ENCODE data around the gene C1orf35.

Gene C1orf35

DNA sequence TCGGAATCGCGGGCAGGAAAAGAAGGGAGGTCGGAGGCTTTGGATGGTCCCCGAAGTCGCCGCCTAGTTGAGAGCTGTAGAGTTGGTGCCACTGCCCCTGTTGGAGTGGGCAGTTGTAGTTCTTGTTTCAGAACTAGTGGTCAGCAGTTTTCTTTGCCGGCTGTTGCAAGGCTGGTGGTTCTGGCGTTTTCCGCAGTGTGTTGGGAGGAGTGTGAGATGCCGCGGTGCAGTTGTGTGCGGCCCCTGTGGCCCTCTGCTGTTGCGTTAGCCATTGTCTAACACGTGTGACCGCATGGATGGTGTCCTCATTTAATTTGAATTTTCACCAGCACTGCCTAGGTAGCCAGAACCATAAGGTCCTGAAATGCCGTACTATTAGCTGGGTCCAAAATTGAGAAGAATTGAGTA, 19.2 kb downstream of the C1orf35 start:
- H3K9ac ChIP-seq (ENCODE audit: insufficient read length) = peak overlapping the region; percentile 99
- H3K27ac ChIP-seq = no peak overlapping the region
- TF ChIP-seq EZH2 (IDR thresholded peaks at IDR 0.05) (no peak), FOXP2 (optimal IDR thresholded peaks at IDR 0.05; ENCODE audit: control extremely low read depth, extremely low read length, insufficient read depth) (no peak), POLR2AphosphoS5 (IDR thresholded peaks at IDR 0.05; ENCODE audit: borderline replicate concordance, low read depth, low read length) (no peak)
- DNase-seq (ENCODE audit: low read depth, low spot score) = no peak
- peak overlapping the region; percentile 93 for H3K4me3 ChIP-seq
- peaks cover 40% of the 10 kb centered on the region for H3K36me3 ChIP-seq (ENCODE audit: insufficient read depth, low read length)
- no peaks in the 10 kb centered on the region for H3K9me3 ChIP-seq (ENCODE audit: low read depth, low read length)

DNA sequence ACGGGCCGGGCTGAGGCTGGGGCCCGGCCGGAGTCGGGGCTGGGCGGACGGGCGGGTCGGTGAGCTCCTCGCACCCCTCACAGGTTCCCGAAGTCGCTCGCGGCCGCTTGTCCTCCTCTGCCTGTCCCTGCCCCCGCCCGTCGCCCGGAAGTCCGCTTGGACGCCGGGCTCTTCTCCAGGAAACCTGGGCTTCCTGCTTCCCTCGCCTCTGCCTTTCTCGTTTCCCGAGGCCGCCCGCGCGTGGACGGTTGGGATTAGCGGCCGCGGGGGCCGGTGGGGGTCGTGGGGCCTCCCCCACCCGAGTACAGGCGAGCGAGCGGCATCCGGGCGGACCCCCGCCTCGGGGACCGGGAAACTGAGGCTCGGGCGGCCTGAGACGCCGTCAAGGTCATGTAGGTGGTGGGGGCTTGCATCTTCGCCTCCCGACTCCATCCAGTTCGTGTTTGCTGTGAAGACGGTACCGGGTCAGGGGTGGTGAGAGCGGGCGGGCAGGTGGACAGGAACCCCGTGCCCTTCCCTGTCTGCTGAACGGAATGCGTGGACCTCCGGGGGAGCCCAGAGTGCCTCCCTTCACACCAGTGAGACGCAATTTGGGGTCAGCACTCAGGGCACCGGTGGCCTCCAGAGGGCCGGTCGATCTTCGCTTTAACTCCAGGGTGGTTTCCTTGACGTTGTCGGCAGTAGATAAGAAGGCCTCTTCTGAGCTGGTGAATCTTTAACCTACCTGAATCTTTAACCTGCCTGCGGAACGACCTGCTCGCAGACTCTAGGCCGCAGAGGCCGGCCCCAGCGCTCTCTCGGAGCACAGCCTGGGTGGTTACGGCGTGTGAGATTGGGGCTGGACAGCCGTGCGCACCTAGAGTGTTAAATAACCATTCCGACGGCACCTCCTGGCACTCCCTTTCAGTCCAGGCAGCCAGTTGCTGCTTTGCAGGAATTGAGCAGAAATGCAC, 19.9 kb downstream of the C1orf35 start:
- TF ChIP-seq POLR2AphosphoS5 (IDR thresholded peaks at IDR 0.05; ENCODE audit: borderline replicate concordance, low read depth, low read length) (0 out of 2 replicates have a peak, but pooled peaks have one; percentile 40), FOXP2 (optimal IDR thresholded peaks at IDR 0.05; ENCODE audit: control extremely low read depth, extremely low read length, insufficient read depth) (no peak)
- Histone ChIP-seq H3K9me3 (ENCODE audit: low read depth, low read length) (no peaks in the 10 kb centered on the region), H3K4me3 (peak overlapping the region; percentile 93), H3K36me3 (ENCODE audit: insufficient read depth, low read length) (peaks cover 33% of the 10 kb centered on the region), H3K9ac (ENCODE audit: insufficient read length) (peak overlapping the region; percentile 99), H3K27ac (peak overlapping the region; percentile 84)
- DNase-seq (ENCODE audit: low read depth, low spot score) = no peak

DNA sequence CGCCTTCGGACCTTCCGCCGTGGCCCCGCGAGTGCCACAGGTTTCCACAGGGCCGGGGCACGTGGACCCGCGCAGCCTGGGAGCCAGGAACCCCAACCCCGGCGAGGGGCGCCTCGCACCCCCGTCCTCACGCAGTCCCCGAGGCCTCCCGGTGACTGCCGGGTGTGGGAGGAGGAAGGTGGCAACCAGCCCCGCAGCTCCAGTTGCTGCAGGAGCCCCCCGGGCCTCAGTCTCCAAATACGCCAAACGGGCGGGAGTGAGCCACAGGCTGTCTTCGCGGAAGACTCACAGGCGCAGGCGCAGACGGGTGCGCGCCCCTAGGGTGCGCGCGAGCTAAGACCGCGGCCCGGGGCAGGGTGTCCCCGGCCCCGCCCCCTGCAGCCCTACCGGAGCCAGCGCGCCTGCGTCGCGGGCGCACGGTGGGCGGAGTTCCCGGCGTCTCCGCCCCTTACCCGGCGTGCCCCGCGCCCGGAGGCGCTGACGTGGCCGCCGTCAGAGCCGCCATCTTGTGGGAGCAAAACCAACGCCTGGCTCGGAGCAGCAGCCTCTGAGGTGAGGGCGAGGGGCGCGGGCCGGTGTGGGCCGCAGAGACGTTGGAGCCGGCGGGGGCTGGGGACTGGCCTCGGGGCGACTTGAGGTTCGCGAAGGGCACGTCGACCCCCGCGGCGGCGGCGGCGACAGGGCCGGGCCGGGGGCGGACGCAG, 20.8 kb downstream of the C1orf35 start, which contains the start of gene ARF1:
ARF1 (plus strand) TSS at position 495 of the 704 bp plus-strand sequence. CDS start 14,407 bp downstream, outside the sequence.
- peak within 1 kb of the TSS; percentile 84 for H3K27ac ChIP-seq
- DNase-seq (ENCODE audit: low read depth, low spot score) = peak; percentile 16
- peak within 1 kb of the TSS; percentile 99 for H3K9ac ChIP-seq (ENCODE audit: insufficient read length)
- H3K4me3 ChIP-seq = peak within 1 kb of the TSS; percentile 93
- TF ChIP-seq POLR2AphosphoS5 (IDR thresholded peaks at IDR 0.05; ENCODE audit: borderline replicate concordance, low read depth, low read length) (peak; percentile 87), EZH2 (IDR thresholded peaks at IDR 0.05) (no peak)
- H3K9me3 ChIP-seq (ENCODE audit: low read depth, low read length) = no peaks in the 10 kb centered on the region
- peaks cover 25% of the 10 kb centered on the region for H3K36me3 ChIP-seq (ENCODE audit: insufficient read depth, low read length)

DNA sequence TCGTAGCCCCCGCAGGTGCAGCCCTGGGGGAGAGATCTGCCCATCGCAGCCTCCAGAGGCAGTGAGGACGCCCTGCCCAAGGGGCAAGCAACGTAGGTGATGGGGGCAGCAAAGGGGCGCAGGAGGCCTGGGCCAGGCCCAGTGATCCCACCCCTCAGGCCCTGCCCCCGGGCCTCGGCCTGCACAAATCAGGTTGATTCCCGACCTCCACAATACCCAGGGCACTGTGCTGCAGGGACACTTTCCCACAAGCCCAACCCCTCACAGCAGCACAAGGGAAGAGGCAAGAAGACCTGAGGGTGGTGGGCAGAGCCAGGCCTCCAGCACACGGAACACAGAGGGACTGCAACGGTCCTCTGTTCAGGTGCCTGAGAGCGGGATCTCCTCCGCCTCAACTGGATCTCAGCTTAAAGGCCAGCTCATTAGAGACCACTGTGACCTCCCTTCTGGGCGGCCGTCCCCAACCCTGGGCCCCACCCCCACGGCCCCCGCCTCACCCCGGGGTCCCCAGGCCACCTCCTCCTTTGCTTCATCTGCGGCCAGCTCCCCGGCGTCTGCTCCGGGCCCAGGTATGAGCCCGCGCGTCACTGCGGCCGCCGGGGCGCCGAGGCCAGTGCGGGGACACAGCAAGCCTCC, 21.4 kb downstream of the C1orf35 start:
- no peak for DNase-seq (ENCODE audit: low read depth, low spot score)
- Histone ChIP-seq H3K4me3 (peak overlapping the region; percentile 93), H3K36me3 (ENCODE audit: insufficient read depth, low read length) (peaks cover 21% of the 10 kb centered on the region), H3K9me3 (ENCODE audit: low read depth, low read length) (no peaks in the 10 kb centered on the region), H3K27ac (no peak overlapping the region), H3K9ac (ENCODE audit: insufficient read length) (peak overlapping the region; percentile 91)
- TF ChIP-seq EZH2 (IDR thresholded peaks at IDR 0.05) = no peak
- no peak for TF ChIP-seq POLR2AphosphoS5 (IDR thresholded peaks at IDR 0.05; ENCODE audit: borderline replicate concordance, low read depth, low read length)
- TF ChIP-seq FOXP2 (optimal IDR thresholded peaks at IDR 0.05; ENCODE audit: control extremely low read depth, extremely low read length, insufficient read depth) = no peak

DNA sequence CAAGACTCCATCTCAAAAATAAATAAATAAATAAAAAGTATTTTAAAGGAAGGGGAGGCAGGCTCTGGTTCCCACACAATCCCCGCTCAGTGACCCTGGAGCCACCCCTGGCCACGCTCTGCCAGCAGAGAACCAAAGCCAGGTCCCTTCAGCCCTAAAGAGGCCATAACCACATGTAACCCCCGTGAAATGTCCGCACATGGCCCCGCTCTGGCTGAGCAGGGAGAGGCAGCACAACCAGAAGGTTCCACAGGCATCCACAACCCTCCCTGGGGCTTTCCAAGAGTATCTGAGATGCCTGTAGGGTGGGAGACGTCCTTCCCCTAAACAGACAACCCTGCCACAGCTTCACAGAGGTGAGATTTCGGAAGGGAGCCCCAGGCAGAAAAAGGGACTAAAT, 22.0 kb downstream of the C1orf35 start:
- no peaks in the 10 kb centered on the region for H3K9me3 ChIP-seq (ENCODE audit: low read depth, low read length)
- H3K9ac ChIP-seq (ENCODE audit: insufficient read length) = peak overlapping the region; percentile 91
- no peak for TF ChIP-seq FOXP2 (optimal IDR thresholded peaks at IDR 0.05; ENCODE audit: control extremely low read depth, extremely low read length, insufficient read depth)
- TF ChIP-seq EZH2 (IDR thresholded peaks at IDR 0.05) = no peak
- TF ChIP-seq POLR2AphosphoS5 (IDR thresholded peaks at IDR 0.05; ENCODE audit: borderline replicate concordance, low read depth, low read length) = no peak
- peak overlapping the region; percentile 93 for H3K4me3 ChIP-seq
- DNase-seq (ENCODE audit: low read depth, low spot score) = no peak
- H3K36me3 ChIP-seq (ENCODE audit: insufficient read depth, low read length) = peaks cover 15% of the 10 kb centered on the region
- H3K27ac ChIP-seq = no peak overlapping the region

DNA sequence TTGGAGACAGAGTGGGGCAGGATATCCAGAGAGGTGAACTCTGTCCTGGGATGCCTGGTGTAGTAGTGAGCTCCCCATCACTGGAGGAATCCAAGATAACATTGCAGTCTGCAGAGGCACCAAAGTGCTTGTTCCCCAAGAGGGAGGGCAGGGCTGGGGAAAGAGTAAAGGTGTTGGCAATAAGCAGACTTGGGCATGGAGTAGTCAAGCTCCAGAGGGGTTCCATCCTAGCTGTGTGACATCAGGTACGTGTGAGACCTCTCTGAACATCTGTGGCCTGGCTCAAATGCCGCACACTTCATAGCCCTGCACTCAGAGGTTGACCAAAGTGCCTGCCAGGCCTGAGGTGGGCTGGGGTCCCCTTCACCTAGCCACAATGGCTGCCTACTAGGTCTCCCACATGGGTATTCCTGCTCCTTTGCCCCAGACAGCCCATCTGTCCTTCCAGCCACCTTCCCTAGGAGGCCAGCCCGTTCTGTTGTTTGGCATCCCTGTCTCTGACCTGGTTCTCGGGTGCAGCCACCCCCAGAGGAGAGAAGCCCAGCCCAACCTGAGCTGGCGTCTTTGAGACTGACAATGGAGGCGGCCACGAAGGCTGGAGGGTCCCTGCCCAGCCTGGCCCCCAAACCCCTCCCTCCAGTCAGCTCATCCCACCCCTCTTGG, 23.4 kb downstream of the C1orf35 start:
- TF ChIP-seq EZH2 (IDR thresholded peaks at IDR 0.05) (no peak), FOXP2 (optimal IDR thresholded peaks at IDR 0.05; ENCODE audit: control extremely low read depth, extremely low read length, insufficient read depth) (no peak), POLR2AphosphoS5 (IDR thresholded peaks at IDR 0.05; ENCODE audit: borderline replicate concordance, low read depth, low read length) (no peak)
- no peak for DNase-seq (ENCODE audit: low read depth, low spot score)
- H3K9ac ChIP-seq (ENCODE audit: insufficient read length) = no peak overlapping the region
- H3K27ac ChIP-seq = no peak overlapping the region
- H3K9me3 ChIP-seq (ENCODE audit: low read depth, low read length) = no peaks in the 10 kb centered on the region
- H3K4me3 ChIP-seq = no peak overlapping the region
- H3K36me3 ChIP-seq (ENCODE audit: insufficient read depth, low read length) = peaks cover under 1% of the 10 kb centered on the region

DNA sequence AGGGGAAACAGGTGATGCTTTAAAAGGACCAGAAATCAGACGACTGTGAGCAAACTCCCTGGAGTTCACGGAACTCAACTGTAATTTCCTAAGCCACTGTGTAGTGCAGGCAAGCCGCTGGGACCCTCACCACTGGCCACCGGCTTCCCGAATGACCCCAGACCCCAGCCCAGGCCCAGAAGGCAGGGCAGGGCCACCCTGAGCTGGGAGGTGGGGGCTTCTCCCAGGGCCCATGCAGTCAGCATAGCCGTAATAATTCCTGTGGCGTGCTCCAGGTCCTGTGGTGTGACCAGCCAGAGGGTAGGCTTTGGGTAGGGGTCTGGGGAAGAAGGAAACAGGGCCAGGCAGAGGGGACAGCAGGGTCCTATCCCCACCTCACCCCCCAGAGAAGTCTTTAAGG, 24.1 kb downstream of the C1orf35 start:
- Histone ChIP-seq H3K9ac (ENCODE audit: insufficient read length) (no peak overlapping the region), H3K9me3 (ENCODE audit: low read depth, low read length) (no peaks in the 10 kb centered on the region), H3K36me3 (ENCODE audit: insufficient read depth, low read length) (no peaks in the 10 kb centered on the region), H3K27ac (no peak overlapping the region), H3K4me3 (no peak overlapping the region)
- DNase-seq (ENCODE audit: low read depth, low spot score) = no peak
- no peak for TF ChIP-seq FOXP2 (optimal IDR thresholded peaks at IDR 0.05; ENCODE audit: control extremely low read depth, extremely low read length, insufficient read depth)
- TF ChIP-seq POLR2AphosphoS5 (IDR thresholded peaks at IDR 0.05; ENCODE audit: borderline replicate concordance, low read depth, low read length) = no peak
- TF ChIP-seq EZH2 (IDR thresholded peaks at IDR 0.05) = no peak

Data from SK-N-MC (cell line).